Stimulated activated CD4-positive, alpha-beta T cell treated with anti-CD3 and anti-CD28 coated beads, Interleukin-2, amount 100 ng/mL, for 4 hours (primary cell): ENCODE results near the gene DPP10.

Source experiments
- DNase-seq: peaks from one replicate; pipeline ENCODE4 v3.0.0-alpha.2; 2020; ENCODE audit warnings: low read depth

Gene DPP10

GRCh38 chr2:114609203-114609602 lies 166.8 kb downstream of the DPP10 start:
- no peak for DNase-seq

- DNase-seq, result no peak
Observed at GRCh38 chr2:114609801-114610200, 167.4 kb downstream of the DPP10 start.

- DNase-seq, result no peak
Observed at GRCh38 chr2:114610677-114611076, 168.2 kb downstream of the DPP10 start.

- DNase-seq, result no peak
Observed at GRCh38 chr2:114614592-114614991, 172.2 kb downstream of the DPP10 start.

DNA sequence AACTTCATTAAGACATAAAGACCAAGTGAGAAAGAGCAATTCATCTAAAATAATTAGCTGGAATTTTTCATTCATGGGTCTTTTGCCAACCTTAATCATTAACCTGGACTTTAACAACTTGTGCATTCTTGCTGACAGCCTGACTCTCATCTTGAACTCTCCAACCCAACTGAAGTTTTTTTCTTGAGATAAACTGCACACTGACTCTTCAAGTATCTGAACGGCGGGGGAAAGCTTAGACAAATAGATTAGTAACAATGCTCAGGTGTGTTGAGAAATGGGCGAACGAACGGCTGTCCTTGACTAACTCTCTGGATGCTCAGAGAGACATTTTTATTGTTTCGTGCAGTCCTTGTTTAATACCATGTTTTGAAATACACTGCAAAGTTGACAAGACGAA lies 186.0 kb downstream of the DPP10 start:
- no peak for DNase-seq

DNA sequence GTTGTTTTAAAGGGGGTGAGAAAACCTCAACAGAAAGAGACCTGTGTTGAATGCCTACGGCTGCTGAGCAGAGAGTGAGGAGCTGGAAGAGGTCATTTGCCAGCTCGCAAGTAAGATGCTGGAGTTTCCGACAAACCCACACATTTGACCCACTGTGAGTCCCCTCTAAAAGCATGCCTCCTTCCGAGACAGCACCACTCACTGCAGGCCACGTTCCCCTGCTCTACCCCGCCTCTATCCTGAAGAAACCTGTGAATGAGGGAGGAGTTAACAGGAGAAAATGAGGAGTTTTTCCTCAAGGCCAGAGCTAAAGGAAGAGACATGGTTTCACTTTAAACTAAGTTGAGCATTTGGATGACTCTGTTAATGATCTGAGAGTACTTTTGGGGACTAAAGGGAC lies 188.7 kb downstream of the DPP10 start:
- no peak for DNase-seq

DNA sequence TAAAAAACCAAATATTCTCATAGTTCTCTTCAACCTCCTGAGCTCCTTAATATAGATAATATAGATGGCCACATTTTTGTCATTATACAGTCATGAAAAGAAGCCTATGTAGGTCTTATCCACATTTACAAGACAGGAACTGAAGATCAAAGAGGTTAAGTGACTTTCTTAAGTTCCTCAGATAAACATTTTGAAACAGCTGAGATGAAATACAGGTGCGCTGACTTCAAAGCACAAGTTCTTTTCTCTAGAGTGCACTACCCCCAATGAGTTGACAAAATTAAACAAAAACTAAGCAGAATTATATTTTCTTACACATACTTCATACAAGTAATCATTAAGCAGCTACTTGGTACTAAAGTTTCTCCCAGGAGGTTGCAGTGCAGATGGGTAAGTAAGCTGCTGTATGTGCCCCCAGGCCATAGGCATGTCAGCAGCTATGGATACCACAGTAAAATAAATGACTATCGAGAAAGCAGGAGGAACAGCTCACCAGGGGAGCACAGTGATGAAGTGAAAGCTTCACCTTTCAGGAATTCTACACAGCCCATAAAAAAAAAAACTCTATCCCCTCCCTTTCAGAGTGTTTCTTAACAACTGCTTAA lies 199.8 kb downstream of the DPP10 start:
- DNase-seq, result no peak

DNA sequence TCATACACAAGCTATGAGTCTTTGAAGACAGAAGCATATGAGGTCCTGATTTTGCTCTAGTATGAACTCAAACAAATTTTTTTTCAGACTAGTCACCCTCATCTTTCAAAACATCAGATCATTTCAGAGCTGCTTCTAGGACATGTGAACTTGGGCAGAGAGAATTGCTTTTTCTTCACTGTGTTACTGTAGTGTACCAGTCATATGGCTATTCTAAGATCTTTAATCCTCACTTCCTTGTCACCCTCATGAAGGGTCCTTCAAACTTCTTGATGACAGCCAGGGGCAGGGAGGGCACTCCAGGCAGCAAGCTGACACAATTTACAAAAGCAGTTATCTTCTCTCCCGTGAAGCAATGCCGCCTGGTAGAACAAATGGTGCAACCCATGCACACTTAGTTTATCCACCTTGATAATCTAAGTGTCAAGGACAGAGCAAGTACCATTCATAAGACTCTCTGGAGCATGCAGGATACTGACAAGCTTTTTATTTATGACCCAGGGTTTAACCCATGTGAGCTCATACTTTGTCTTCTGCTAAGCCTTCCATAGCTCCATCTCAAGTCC lies 200.6 kb downstream of the DPP10 start:
- DNase-seq, result no peak

DNA sequence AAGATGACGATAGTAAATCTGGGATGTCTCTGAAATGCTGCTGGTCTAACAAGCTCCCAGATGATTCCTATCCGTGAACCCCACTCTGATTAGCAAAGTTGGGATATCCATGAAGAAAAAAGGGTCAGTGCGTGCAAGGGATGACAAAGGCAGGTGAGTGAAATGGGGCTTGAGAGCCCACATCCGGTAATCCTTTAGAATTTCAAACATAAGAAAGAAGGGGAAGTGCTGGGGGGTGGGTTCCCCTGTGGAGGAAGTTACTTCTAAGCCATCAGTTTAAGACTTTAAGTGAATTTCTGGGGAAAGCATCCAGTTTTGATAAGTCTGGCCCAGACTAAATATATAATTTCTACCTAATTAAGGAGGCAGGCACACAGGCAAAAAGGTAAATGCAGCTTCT lies 209.5 kb downstream of the DPP10 start:
- DNase-seq, result no peak

DNA sequence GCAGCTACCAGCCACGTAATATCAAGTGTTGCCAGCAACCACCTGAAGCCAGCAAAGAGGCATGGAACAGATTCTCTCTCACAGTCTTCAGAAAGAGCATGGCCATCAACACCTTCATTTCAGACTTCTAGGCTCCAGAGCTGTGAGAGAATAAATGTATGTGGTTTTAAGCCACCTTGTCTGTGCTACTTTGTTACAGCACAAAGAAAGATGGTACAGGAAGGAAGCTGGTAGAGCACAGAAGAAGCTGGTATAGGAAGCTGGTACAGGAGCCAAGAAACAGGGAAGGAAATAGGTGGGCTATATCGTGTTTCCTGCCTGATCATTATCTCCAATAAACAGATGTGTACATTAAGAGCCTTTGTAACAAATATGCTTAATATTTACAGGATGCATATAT lies 217.4 kb downstream of the DPP10 start:
- no peak for DNase-seq

- DNase-seq, result no peak
Observed at GRCh38 chr2:114661971-114662939, 219.8 kb downstream of the DPP10 start.

DNA sequence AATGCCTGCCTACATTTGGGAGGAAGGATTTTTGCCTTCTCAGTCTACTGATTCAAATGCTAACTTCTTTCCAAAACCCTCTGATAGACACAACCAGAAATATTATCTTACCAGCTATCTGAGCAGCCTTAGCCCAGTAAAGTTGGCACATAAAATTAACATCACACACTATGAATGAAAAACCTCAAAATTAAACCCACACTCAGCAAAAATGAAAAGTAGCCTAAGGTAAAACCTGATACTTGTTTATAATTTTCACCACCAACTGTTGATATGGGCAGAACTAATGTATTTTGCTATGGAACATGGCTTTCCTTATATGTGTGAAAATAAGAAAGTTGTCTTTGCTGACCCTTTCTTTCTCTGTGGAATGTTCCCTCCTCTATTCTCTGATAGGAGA lies 226.0 kb downstream of the DPP10 start:
- DNase-seq, result no peak

- no peak for DNase-seq
Observed at GRCh38 chr2:114683251-114683650, 240.8 kb downstream of the DPP10 start.

- peak; percentile 1 for DNase-seq
Observed at GRCh38 chr2:114684403-114684802, 242.0 kb downstream of the DPP10 start.

- no peak for DNase-seq
Observed at GRCh38 chr2:114685102-114685501, 242.7 kb downstream of the DPP10 start.

DNA sequence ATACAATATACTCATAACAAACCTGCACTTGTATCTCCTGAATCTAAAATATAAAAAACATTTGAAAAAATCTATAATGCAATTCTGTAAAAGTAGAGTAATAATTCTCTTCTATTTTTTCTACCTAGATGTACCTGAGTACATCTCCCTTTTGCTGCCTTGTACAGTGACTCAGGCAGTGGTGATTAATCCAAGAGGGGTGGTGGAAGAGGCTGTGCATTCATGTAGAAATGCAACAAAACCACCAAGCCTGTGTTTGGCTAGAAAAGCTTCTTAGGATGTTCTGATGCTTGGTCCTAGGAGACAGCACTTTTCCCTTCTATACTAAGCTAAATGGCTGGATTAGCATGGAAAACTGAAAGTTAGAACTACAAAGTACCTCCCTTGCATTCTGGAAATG lies 245.8 kb downstream of the DPP10 start:
- no peak for DNase-seq

DNA sequence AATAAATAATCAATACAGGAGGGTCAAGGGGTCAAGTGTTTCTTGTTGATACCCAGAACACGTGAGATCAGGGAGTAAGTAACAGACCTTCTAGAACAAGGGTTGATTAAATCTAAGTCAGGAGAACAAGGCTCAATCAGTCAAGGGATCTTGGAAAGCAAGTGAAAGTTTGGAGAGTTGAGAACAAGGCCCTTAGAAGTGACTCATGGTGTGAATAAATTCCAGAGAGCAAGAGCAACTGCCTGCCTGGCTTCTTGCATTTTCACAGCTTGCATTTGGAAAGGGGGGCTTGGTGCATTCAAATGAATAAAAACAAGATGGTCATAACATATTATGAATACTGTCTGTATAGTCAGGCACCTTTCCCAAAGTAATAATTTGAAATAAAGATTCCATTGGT lies 256.1 kb downstream of the DPP10 start:
- no peak for DNase-seq

DNA sequence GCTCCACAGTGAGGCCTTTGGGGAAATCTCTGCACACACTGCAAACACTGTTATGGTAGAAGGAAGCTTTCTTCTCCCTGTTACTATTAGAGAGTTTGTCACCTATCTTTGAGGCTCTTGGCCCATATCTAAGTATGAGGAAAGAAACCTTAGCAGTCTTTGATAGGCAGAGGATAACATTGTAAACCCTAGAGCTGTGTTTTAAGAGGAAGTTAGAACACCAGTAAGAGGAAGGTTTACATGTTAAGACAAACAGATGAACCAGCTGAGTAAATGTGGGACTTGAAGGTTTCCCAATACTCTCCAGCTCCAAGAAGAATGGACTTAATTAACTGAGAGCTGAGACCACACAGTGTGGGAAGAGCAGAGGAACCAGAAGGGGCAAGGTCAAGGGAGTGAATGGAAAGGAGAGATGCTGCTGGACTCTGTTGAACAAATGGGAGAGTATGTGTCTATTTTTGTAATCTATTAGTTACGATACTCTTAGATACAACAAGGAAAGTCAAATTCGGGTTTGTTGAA lies 257.0 kb downstream of the DPP10 start:
- no peak for DNase-seq

GRCh38 chr2:114700440-114700839 lies 258.0 kb downstream of the DPP10 start:
- DNase-seq, result no peak

DNA sequence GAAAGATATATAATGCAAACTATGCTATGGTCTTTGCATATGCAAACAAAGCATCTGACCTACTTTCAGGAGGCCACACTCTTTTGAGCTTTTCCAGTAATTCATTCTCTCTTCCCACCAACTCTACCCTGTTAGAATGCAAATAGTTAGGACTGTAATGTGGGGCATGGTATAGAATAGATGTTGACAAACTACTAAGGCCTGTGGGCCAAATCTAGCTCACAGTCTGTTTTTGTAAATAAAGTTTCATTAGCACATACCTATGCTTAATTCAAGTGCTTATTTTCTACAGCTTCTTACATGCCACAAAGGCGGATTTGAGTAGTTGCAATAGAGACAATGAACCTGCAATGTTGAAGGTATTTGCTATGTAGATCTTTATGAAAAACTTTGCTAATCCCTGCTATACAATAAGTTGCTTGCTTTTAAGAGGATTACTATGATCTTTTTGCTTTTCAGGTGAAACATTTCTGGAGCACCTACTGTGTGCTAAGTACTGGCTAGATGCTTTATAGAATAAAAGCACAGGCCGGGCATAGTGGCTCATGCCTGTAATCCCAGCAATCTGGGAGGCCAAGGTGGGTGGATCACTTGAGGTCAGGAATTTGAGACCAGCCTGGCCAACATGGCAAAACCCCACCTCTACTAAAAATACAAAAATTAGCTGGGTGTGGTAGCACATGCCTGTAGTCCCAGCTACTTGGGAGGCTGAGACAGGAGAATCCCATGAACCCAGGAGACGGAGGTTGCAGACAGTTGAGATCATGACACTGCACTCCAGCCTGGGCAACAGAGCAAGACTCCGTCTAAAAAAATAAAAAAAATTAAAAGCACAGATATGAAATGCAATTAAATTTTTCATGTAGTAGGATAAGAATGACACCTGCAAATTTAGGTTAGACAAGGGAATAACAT lies 267.8 kb downstream of the DPP10 start:
- DNase-seq, result no peak

DNA sequence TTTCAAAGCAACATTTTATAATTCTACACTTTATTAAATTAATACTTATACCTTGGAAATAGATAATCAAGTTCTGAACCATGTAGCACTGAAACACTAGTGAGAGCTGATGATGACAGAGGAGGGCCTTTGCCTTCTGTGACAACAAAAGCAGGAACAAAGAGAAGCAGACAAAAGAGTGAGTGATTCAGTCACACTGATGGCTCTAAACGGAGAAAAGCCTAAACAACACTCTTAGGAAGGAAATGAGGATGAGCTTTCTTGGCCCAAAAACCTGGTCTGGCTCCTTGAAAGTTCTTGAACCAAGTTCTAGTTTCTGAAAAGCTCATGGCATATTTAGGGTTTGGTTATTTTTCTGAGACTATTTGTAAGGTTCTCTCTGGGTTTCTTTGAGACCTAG lies 271.9 kb downstream of the DPP10 start:
- DNase-seq, result no peak

GRCh38 chr2:114717049-114717448 lies 274.6 kb downstream of the DPP10 start:
- no peak for DNase-seq
